Lower lobe of right lung (tissue), 2 donors: Measurements from ENCODE around the gene CELF4. TPM values are rescaled to one million over a fixed set of nuclear protein-coding genes. Genes with fewer than 3 reads are reported as not detected.

Experiments used
- ATAC-seq, 2 donors: fragments of 200-7000 bp; cut with Tn5 transposase; one replicate each; pipeline ENCODE4 v1.9.1; 2020 to 2022; ENCODE audit warnings: mild to moderate bottlenecking in 2 of 2, moderate library complexity in 2 of 2
- DNase-seq: peaks from one replicate; pipeline ENCODE4 v3.0.0-alpha.2; 2020
- H3K27ac ChIP-seq: fragments of 200-600 bp; one replicate; pipeline ENCODE4 v1.8.0; 2022
- H3K27me3 ChIP-seq: fragments of 200-600 bp; one replicate; pipeline ENCODE4 v1.8.0; 2022; ENCODE audit warnings: low read depth
- H3K36me3 ChIP-seq: fragments of 200-600 bp; one replicate; pipeline ENCODE4 v1.8.0; 2022; ENCODE audit warnings: mild to moderate bottlenecking
- H3K4me1 ChIP-seq: fragments of 200-600 bp; one replicate; pipeline ENCODE4 v1.8.0; 2022
- H3K4me3 ChIP-seq: fragments of 200-600 bp; one replicate; pipeline ENCODE4 v1.8.0; 2022; ENCODE audit warnings: mild to moderate bottlenecking
- H3K9me3 ChIP-seq: fragments of 200-600 bp; one replicate; pipeline ENCODE4 v1.8.0; 2022
- CTCF ChIP-seq: fragments of 200-600 bp; IDR thresholded peaks from one replicate; pipeline ENCODE4 v1.8.0; 2022; ENCODE audit warnings: antibody characterized with exemption, mild to moderate bottlenecking
- intact Hi-C: fragments of 100-400 bp; cut with DNase I; formaldehyde crosslinking; loops from one replicate; pipeline ENCODE4 v1.11.0; 2022
- total RNA-seq: library from RNA; stranded (reverse); fragmentation: NEBNext Ultra II Directional; extraction: Animal tissue kit (Norgen Biotek cat#: 25700); gene quantifications from one replicate; pipeline ENCODE4 v1.2.1, GENCODE V29; 2021
- donor health status: DM: no; HTN: yes; CAD: no; lungs with severe emphysema.

The CELF4 gene
- total RNA-seq, 1 donor from 2014 or later = 0.38 TPM

GRCh38 chr18:37405229-37405628 is 160.4 kb downstream of the CELF4 start:
- intact Hi-C loops = no loop called here
- H3K4me1 ChIP-seq = no peaks in the 10 kb centered on the region
- TF ChIP-seq CTCF = no peak
- no peak for DNase-seq
- H3K27ac ChIP-seq = no peak overlapping the region
- no peak for ATAC-seq
- no peaks in the 10 kb centered on the region for H3K27me3 ChIP-seq
- H3K4me3 ChIP-seq = no peak overlapping the region
- no peaks in the 10 kb centered on the region for H3K36me3 ChIP-seq
- no peaks in the 10 kb centered on the region for H3K9me3 ChIP-seq

- intact Hi-C loops = no loop called here
- Histone ChIP-seq H3K4me3 (no peak overlapping the region), H3K4me1 (no peaks in the 10 kb centered on the region), H3K36me3 (no peaks in the 10 kb centered on the region), H3K27ac (no peak overlapping the region), H3K9me3 (no peaks in the 10 kb centered on the region), H3K27me3 (no peaks in the 10 kb centered on the region)
- no peak for TF ChIP-seq CTCF
- no peak for ATAC-seq
- DNase-seq = no peak
These were observed 161.8 kb downstream of the CELF4 start for GRCh38 chr18:37403788-37404187.

GRCh38 chr18:37403100-37403781 is 162.4 kb downstream of the CELF4 start:
- intact Hi-C loops = no loop called here
- no peak overlapping the region for H3K27ac ChIP-seq

GRCh38 chr18:37402735-37403099 is 162.9 kb downstream of the CELF4 start:
- ATAC-seq (no peak), DNase-seq (no peak)
- H3K36me3 ChIP-seq = no peaks in the 10 kb centered on the region
- H3K4me3 ChIP-seq = no peak overlapping the region
- no peaks in the 10 kb centered on the region for H3K9me3 ChIP-seq
- no peak overlapping the region for H3K27ac ChIP-seq
- H3K27me3 ChIP-seq = no peaks in the 10 kb centered on the region
- no peaks in the 10 kb centered on the region for H3K4me1 ChIP-seq
- no peak for TF ChIP-seq CTCF
- intact Hi-C loops = no loop called here

More at GRCh38 chr18:37403100-37403781, 162.4 kb downstream of the CELF4 start:
- peak; percentile 18 to 33 for ATAC-seq
- H3K27me3 ChIP-seq = no peaks in the 10 kb centered on the region
- H3K9me3 ChIP-seq = no peaks in the 10 kb centered on the region
- no peaks in the 10 kb centered on the region for H3K36me3 ChIP-seq
- H3K4me3 ChIP-seq = no peak overlapping the region
- no peak for TF ChIP-seq CTCF
- H3K4me1 ChIP-seq = no peaks in the 10 kb centered on the region
- no peak for DNase-seq

GRCh38 chr18:37400802-37401201 is 164.8 kb downstream of the CELF4 start:
- intact Hi-C loops = no loop called here
- H3K27me3 ChIP-seq = no peaks in the 10 kb centered on the region
- DNase-seq = no peak
- no peaks in the 10 kb centered on the region for H3K9me3 ChIP-seq
- no peak for ATAC-seq
- TF ChIP-seq CTCF = no peak
- H3K36me3 ChIP-seq = no peaks in the 10 kb centered on the region
- no peak overlapping the region for H3K4me3 ChIP-seq
- H3K27ac ChIP-seq = no peak overlapping the region
- H3K4me1 ChIP-seq = no peaks in the 10 kb centered on the region
